HTR-8/SVneo (cell line): ENCODE results near the gene VSX1.

Experiments used
- DNase-seq: peaks from one replicate; pipeline ENCODE4 v3.0.0; 2011; ENCODE audit warnings: low spot score, mixed read lengths; ENCODE audit not compliant: insufficient read length
- FAIRE-seq: peaks from 2 replicates; lab custom pipeline; 2011; peaks lifted over from hg19 to GRCh38; lab: Jason Lieb, UNC

VSX1 gene

GRCh38 chr20:25067102-25067987 lies 14.6 kb downstream of the VSX1 start:
- DNase-seq: no peak
- peak; percentile 99 for FAIRE-seq

DNA sequence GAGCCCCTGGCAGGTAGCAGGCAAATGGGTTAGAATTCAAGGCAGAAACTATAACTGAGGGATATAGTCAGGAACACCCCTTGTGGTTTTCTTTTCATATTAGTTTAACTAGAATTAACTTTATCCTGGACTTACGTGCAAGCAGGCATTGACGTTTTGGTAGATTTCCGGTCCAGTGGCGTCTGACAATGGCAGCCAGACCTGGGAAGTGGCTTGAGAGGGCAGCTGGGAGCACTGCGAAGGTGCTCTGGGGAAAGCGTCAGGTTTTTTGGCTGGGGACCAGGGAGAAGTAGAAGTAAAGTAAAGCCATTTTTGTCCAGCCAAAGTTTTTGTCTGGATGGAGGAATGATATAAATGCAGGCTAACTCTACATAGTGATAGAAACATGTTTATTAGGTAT lies 15.6 kb downstream of the VSX1 start:
- FAIRE-seq (no peak), DNase-seq (no peak)

DNA sequence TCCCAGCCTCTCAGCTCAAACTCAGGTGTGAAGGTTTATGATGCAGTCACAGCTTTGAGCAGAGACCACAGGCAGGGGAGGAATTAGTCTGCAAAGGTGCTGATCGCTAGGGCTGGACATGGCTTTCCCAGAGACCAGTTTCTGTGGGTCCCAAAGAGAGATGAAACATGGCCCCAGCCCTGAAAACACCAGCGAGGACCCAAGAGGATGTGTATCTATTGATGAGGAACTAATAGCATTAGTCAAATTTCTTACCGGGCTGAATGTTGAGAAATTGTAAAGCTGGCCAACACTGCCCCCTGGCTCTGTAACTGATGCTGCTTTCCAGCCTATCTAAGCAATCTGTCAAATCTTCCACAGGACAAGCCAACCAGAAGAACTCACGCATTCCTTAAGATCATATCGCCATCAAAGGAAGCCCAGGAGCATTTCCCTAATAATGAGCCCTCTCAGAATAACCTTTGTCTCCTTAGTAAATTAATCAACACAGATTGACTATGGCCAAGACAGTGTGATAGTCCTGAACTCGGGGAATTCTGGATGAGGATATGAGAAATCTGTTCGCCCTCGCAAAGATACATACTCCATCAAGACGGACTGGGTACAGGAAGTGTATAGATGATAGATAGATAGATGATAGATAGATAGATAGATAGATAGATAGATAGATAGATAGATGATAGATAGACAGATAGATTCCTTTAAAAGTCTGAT lies 16.2 kb downstream of the VSX1 start:
- DNase-seq (peak; percentile 57), FAIRE-seq (no peak)

- no peak for DNase-seq
- no peak for FAIRE-seq
Measured at GRCh38 chr20:25065072-25065624, 16.8 kb downstream of the VSX1 start.

- DNase-seq (no peak), FAIRE-seq (no peak)
Measured at GRCh38 chr20:25064561-25065071, 17.3 kb downstream of the VSX1 start.

DNA sequence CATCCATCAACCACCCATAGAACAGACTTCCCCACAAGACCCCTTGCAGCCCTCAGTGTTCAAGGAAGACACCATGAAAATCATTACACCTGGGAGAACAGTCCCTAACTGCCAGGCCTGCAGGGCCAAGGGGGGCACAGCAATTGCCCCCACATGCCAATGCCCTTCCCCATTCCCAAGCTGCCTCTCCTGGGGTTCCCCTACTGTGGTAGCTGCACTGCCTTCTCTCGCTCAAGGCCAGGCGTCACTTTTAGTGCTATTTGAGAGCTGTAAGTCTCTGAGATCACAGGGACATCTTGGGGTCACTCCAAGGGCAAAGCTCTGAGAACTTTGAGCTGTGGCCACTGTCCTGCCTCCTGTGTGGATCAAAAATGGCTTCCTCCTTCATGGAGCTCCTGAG lies 18.0 kb downstream of the VSX1 start:
- DNase-seq (no peak), FAIRE-seq (no peak)

DNA sequence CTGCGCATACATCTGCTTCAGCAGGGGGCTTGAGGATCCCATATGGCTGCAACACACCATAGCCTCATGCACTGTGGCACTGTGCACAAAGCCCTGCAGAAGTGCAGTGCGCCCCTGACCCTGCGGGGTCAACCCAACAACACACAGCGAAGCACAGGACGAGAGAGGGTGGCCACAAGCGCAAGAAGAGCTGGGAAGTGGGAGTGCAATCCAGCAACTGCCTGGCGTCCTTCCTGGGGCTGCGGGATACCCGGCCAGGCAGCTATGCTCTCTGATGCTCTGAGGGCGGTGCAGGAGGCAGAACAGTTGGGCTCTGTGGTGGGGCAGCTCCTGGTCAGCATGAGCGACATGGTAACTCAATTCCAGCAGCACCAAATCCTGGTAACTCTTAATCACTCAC lies 18.4 kb downstream of the VSX1 start:
- DNase-seq: no peak
- no peak for FAIRE-seq

GRCh38 chr20:25062841-25063240 lies 19.1 kb downstream of the VSX1 start:
- FAIRE-seq (no peak), DNase-seq (no peak)

DNA sequence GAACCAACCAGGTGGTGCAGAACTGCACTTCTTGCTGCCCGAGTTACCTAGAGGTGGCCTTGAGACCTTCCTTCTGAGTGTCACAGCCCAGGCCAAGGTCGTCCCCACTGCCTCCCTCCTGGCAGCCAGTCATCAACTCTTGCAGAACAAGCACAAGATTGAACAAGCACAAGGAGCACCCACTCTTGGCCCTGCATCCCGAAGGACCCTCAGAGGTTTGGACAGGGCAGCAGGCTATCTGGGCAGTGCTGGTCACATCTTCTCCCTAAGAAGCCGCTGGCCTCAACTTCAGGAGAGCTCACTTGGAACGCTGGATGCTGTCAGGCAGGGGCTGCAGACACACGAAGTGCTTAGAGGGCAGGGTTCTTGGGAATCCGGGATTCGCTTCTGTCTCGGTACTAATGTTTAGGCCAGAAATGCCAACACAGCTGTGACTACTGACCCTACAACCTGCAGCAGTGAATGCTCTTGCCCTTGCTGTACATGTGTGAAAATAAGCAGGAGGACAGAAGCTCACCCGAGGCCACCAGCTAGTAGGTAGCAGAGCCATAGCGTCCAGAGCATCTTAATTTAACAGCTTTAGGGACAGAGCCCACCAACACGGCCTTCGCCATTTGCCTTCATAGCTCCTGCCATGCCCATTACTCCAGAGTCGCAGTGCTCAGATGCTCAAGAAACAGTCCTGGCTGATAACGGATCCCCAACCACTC lies 20.0 kb downstream of the VSX1 start:
- no peak for DNase-seq
- FAIRE-seq: no peak

DNA sequence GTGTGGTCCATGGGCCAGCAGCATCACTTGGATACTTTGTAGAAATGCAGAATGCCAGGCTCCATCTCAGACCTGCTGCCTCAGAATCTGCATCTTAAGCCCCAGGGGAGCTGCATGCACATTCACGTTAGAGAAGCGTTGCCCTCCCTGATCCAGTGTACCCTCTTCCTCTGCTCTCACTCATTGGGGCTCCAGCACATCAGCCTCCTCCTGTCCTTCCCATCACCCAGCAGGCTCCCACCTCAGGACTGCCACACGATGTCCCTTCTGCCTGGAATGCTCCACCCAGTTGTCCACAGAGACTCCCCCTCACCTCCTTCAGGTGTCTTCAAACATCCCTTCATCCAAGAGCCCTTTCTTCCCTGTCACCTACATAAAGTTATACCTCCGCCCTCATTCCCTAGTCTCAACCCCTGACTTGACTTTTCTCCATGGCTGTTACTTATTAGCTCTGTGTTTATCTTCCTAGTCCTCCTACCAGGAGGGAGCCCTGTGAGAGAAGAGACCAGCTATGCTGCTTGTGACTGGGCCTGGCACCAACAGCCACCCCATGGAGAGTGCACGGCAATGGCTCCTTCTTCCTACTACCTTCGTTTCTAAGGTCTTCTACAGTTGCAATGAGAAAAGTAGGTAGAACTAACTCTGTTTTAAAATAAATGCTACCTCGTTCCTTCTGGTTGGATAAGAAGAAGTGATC lies 20.7 kb downstream of the VSX1 start:
- FAIRE-seq (no peak), DNase-seq (no peak)

DNA sequence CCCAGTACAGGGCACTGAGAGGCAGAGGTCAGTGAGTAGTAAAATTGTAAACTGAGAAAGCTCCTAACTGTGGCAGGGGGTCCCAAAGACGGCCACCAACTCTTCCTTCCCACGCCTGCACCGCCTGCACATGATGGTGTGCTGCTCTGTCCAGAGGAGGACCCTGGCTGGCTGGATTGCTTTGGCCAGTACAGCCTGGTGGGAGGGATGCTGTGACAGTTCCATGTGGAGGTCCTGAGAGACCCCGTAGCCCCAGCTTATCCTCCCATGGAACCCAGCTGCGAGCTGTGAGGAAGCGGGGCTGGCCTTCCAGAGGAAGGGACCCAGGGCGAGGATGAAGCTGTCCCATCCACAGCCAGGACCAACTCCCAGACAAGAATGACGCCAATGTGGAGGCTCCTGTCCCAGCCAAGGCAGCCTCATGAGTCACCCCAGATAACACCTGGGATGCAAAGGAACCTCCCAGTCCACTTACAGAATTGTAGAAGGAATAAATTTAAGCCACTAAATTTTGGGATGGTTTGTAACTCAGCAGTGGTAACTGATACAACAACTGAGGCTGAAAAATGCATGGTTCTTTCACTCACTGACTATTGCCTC lies 22.0 kb downstream of the VSX1 start:
- no peak for FAIRE-seq
- DNase-seq: no peak

DNA sequence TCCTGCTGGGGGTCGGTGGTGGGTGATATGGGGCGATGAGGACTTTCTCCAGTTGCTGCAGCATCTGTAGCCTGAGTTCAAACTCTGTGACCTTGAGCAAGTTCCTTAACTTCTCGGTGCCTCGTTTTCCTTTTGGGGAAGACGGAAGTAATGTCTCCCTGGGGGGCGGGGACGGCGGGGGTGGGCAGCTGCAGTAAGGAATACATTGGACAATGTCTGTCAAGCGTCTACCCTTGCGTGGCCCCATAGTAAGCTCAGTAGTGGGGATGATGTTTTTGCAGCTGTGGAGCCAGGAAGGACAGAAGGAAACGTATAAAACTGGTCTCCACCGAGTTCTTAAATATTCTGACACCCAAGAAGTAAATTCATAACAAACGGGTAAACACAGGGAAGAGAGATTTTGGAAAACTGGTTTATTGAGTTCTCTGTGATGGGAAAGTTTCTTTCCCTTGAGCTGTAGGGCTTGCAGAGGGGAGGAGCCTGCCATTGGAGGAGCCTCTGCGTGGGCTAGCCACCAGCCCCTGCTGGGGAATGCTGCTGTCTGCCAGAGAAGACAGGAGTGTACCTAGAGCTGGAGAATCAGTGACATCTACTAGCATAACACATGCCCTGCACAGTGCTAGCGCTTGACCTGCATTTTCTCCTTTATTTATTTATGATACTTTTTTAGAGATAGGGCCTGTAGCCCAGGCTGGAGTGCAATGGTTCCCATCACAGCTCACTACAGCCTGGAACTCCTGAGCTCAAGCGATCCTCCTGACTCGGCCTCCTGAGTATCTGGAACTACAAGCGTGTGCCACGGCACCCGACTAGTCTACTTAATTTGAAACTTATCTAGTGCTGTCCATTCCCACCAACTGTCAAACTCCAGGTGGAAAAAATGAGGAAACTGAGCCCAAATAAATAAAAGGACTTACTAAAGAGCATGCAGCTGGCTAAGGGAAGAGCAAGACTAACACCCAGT lies 22.8 kb downstream of the VSX1 start:
- no peak for FAIRE-seq
- DNase-seq: no peak

- DNase-seq (peak; percentile 53), FAIRE-seq (no peak)
Measured at GRCh38 chr20:25058051-25058846, 23.7 kb downstream of the VSX1 start, which contains the start of gene ACSS1. TSS of gene ACSS1 (minus strand) at chr20:25058139. CDS start at chr20:25058102, 37 bp downstream.

DNA sequence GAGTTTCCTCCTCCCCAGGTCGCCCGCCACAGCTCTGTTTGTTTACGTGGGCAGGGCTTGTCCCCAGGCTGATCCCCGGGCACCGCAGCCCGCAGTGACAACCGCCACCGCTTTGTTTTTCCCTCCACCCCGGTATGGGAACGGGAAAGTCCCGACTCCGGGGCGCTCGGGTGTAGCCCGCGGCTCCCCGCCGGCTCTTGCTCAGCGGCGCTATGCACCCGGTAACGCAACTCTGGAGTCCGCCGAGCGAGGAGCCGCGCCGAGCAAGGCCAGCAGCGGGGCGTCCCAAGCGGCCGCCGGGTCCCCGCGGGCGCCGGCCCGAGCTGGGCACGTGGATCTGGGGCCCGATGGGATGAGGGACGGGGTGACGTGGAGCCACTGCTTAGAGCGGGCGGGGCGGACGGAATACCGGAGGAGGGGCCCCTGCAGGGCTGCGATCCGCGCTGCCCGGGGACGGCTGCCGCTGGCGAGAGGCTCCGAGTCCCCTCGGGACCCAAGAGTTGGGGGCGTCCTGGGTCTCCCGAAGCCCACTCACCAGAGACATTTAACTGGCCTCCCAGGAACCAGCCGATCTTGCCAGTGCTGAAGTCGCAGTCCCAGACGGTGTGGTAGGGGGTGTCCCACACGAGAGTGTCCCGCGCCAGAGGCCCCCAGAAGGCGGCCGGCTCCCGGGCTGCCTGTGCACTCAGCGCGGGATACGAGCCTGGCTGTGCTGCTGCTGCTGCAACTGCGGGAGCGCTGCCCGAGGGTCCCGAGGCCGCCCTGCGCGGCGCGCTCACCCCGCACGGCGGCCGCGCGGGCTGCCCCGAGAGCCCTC lies 24.5 kb downstream of the VSX1 start:
- DNase-seq: peak; percentile 52
- no peak for FAIRE-seq

- no peak for FAIRE-seq
- DNase-seq: no peak
Measured at GRCh38 chr20:25056690-25057233, 25.2 kb downstream of the VSX1 start.

GRCh38 chr20:25055711-25056495 lies 26.0 kb downstream of the VSX1 start:
- FAIRE-seq: no peak

More at GRCh38 chr20:25055711-25056495, 26.0 kb downstream of the VSX1 start:
- no peak for DNase-seq
